ENCODE results near the gene SH3GL2. TPM values are rescaled to one million over a fixed set of nuclear protein-coding genes. Genes with fewer than 3 reads are reported as not detected.

The SH3GL2 gene
- total and polyA plus RNA-seq, 7 experiments from 2014 or later = not detected

DNA sequence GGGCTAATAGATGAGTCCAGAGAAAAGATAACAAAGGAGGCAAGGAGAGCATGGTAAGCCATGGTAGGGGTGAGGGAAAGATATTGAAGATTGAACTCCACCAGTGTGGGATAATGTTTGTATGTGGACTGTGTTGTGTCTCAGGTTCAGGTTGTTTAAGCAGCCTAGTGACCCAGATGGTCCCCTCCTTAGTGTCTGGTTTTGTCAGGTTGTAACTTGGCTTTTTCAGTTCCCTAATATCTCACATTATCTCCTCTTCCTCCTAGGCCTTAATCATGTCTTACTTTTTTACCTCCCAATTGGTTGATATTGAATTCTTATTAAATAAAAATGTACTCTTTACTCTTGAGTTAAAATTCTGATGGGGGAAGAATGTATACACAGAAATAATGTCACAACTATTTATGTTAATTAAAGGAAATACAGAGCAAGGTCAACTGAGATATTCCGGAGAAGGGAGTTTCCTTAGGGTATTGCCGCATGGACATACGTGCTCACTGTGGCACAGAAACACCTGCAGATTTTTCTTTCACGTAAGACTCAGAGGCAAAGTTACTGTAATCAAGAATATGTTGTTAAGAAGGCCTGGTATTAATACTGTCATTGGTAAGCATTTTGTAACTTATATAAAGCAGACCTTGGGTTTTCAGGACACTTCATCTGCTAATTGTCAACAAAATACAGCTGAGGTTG, 23.4 kb upstream of the SH3GL2 start:
- ATAC-seq (no peak), DNase-seq (no peak)
- no peaks in the 10 kb centered on the region for H3K4me1 Mint-ChIP-seq
- no peaks in the 10 kb centered on the region for H3K36me3 Mint-ChIP-seq
- H3K27me3 Mint-ChIP-seq = peaks cover 0 to 5% (median 3%) of the 10 kb centered on the region in 5 donors
- no peaks in the 10 kb centered on the region for H3K36me3 ChIP-seq (ENCODE audit: control insufficient read depth in 2 of 3, insufficient read depth in 3 of 3, low read length in 3 of 3)
- CTCF ChIA-PET = no interaction called here
- H3K4me1 ChIP-seq (ENCODE audit: control insufficient read depth in 2 of 2, insufficient read depth in 2 of 2, low read length in 2 of 2) = no peaks in the 10 kb centered on the region
- intact Hi-C loops (cut with micrococcal nuclease) = no loop called here
- H3K4me3 ChIP-seq (ENCODE audit: low read length) = no peak overlapping the region
- H3K9me3 Mint-ChIP-seq = peaks cover 0 to 17% (median 4%) of the 10 kb centered on the region in 11 donors
- H3K27ac Mint-ChIP-seq = no peak overlapping the region
- POLR2A ChIA-PET = no interaction called here
- H3K9me3 ChIP-seq (ENCODE audit: control insufficient read depth in 2 of 3, low read length in 3 of 3) = no peaks in the 10 kb centered on the region
- H3K27ac ChIP-seq (ENCODE audit: low read depth, low read length) = no peak overlapping the region
- H3K27me3 ChIP-seq (ENCODE audit: control insufficient read depth in 2 of 2, insufficient read depth in 2 of 2, low read length in 2 of 2) = no peaks in the 10 kb centered on the region
- no peak overlapping the region for H3K4me3 Mint-ChIP-seq

DNA sequence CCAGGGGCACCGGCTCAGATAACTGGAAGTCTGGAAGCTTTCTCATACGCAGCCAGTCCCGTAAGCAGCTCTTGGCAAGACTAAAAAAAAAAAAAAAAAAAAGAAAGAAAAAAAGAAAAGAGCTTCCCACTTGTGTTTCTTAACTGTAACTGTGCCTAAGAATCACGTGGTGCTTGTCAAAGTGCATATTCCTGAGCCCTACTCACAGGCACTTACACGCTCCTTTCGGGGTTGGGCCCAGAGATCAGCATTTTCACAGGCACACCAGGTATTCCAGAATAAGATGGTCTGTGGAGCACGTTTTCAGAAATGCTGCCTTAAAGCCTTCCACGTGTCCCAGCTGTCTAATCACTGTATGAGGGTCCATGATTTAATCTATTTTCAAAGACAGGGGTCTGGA, 22.6 kb upstream of the SH3GL2 start:
- Histone ChIP-seq H3K4me1 (ENCODE audit: control insufficient read depth in 2 of 2, insufficient read depth in 2 of 2, low read length in 2 of 2) (no peaks in the 10 kb centered on the region), H3K27me3 (ENCODE audit: control insufficient read depth in 2 of 2, insufficient read depth in 2 of 2, low read length in 2 of 2) (no peaks in the 10 kb centered on the region), H3K27ac (ENCODE audit: low read depth, low read length) (no peak overlapping the region), H3K36me3 (ENCODE audit: control insufficient read depth in 2 of 3, insufficient read depth in 3 of 3, low read length in 3 of 3) (no peaks in the 10 kb centered on the region), H3K9me3 (ENCODE audit: control insufficient read depth in 2 of 3, low read length in 3 of 3) (no peaks in the 10 kb centered on the region), H3K4me3 (ENCODE audit: low read length) (no peak overlapping the region)
- ATAC-seq (no peak), DNase-seq (no peak)
- POLR2A ChIA-PET = no interaction called here
- Mint-ChIP-seq H3K4me1 (no peaks in the 10 kb centered on the region), H3K4me3 (no peak overlapping the region), H3K27ac (no peak overlapping the region), H3K36me3 (no peaks in the 10 kb centered on the region), H3K27me3 (peaks cover 0 to 5% (median 3%) of the 10 kb centered on the region in 5 donors), H3K9me3 (peaks cover 0 to 14% (median 2%) of the 10 kb centered on the region in 11 donors)
- CTCF ChIA-PET = no interaction called here
- intact Hi-C loops (cut with micrococcal nuclease) = no loop called here

DNA sequence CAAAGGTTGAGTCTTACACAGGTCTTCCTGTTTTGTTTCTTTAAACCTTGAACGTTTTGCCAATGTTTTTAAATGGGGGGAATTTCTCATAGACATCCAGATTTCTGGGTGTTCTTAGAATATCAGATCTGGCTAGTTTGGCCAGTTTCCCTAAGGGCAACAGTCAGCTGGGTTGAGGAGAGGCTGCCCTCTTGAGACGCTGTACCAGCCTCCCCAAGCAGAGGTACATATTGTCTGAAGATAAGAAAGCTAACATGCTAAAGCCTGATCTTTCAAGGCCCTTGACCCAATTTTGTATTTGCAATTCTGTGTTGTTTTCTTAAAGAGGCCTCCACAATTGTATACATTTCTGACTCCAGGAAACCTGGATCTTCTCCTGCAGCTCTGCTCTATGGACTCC, 21.9 kb upstream of the SH3GL2 start:
- Histone ChIP-seq H3K4me3 (ENCODE audit: low read length) (no peak overlapping the region), H3K4me1 (ENCODE audit: control insufficient read depth in 2 of 2, insufficient read depth in 2 of 2, low read length in 2 of 2) (no peaks in the 10 kb centered on the region), H3K27ac (ENCODE audit: low read depth, low read length) (no peak overlapping the region), H3K36me3 (ENCODE audit: control insufficient read depth in 2 of 3, insufficient read depth in 3 of 3, low read length in 3 of 3) (no peaks in the 10 kb centered on the region), H3K9me3 (ENCODE audit: control insufficient read depth in 2 of 3, low read length in 3 of 3) (no peaks in the 10 kb centered on the region), H3K27me3 (ENCODE audit: control insufficient read depth in 2 of 2, insufficient read depth in 2 of 2, low read length in 2 of 2) (no peaks in the 10 kb centered on the region)
- Mint-ChIP-seq H3K4me1 (no peaks in the 10 kb centered on the region), H3K36me3 (no peaks in the 10 kb centered on the region), H3K27me3 (peaks cover 0 to 5% (median 3%) of the 10 kb centered on the region in 5 donors), H3K4me3 (no peak overlapping the region), H3K27ac (no peak overlapping the region), H3K9me3 (peaks cover 0 to 15% (median 3%) of the 10 kb centered on the region in 11 donors)
- intact Hi-C loops (cut with micrococcal nuclease) = no loop called here
- ATAC-seq = no peak
- ChIA-PET POLR2A (no interaction called here), CTCF (no interaction called here)
- DNase-seq = no peak

DNA sequence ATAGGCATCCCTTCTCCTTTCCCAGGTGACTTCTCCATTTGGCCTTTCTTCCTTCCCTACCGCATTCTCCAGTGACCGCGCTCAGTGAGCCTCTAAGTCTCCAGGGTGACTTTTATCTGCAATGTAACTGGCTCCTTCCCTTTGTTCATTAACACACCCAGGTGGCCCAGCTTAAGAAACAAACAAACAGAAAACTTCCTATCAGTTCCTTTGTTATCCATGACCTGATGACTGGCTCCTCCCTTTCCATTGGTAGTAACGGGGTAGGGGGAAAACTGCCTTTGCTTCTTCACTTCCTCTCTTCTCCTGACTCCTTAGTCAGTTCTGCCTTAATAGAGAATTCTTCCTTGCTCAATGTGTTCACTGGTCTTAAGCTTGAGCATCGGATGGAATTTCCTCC, 7.0 kb upstream of the SH3GL2 start:
- Mint-ChIP-seq H3K27ac (no peak overlapping the region), H3K4me1 (peaks cover 0 to 1% (median 0%) of the 10 kb centered on the region in 7 donors), H3K4me3 (peak overlapping the region in 1 of 10 donors; percentile 17), H3K9me3 (peaks cover 0 to 23% (median 5%) of the 10 kb centered on the region in 11 donors), H3K27me3 (peaks cover 0 to 13% (median 3%) of the 10 kb centered on the region in 5 donors), H3K36me3 (no peaks in the 10 kb centered on the region)
- ChIA-PET CTCF (no interaction called here), POLR2A (no interaction called here)
- intact Hi-C loops (cut with micrococcal nuclease) = no loop called here
- Histone ChIP-seq H3K4me1 (ENCODE audit: control insufficient read depth in 2 of 2, insufficient read depth in 2 of 2, low read length in 2 of 2) (no peaks in the 10 kb centered on the region), H3K9me3 (ENCODE audit: control insufficient read depth in 2 of 3, low read length in 3 of 3) (no peaks in the 10 kb centered on the region), H3K4me3 (ENCODE audit: low read length) (no peak overlapping the region), H3K36me3 (ENCODE audit: control insufficient read depth in 2 of 3, insufficient read depth in 3 of 3, low read length in 3 of 3) (no peaks in the 10 kb centered on the region), H3K27me3 (ENCODE audit: control insufficient read depth in 2 of 2, insufficient read depth in 2 of 2, low read length in 2 of 2) (no peaks in the 10 kb centered on the region), H3K27ac (ENCODE audit: low read depth, low read length) (no peak overlapping the region)
- DNase-seq (no peak), ATAC-seq (no peak)

DNA sequence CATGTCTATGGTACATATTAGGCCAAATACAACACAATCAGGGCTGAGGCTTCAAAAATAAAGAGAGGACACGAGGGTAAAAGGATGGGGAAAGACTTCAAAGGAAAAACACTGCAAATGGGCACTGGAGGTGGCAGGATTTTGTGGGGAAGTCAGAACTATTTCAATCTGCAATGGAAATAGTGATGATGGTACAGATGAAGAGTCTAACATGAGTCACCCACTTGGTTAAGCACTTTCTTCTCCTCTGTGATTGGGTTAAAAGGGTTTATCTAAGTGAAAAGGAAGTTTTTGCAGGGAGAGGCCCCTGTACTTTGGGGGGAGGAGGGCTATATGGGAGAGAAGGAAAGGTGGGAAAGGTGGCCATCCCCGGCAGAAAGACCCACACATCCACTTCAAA, 4.5 kb upstream of the SH3GL2 start:
- H3K27me3 Mint-ChIP-seq = peaks cover 10 to 25% (median 16%) of the 10 kb centered on the region in 5 donors
- H3K4me3 ChIP-seq (ENCODE audit: low read length) = no peak overlapping the region
- H3K36me3 ChIP-seq (ENCODE audit: control insufficient read depth in 2 of 3, insufficient read depth in 3 of 3, low read length in 3 of 3) = no peaks in the 10 kb centered on the region
- ATAC-seq = no peak
- no peak for DNase-seq
- no peak overlapping the region for H3K4me3 Mint-ChIP-seq
- POLR2A ChIA-PET = no interaction called here
- no peaks in the 10 kb centered on the region for H3K9me3 ChIP-seq (ENCODE audit: control insufficient read depth in 2 of 3, low read length in 3 of 3)
- H3K4me1 Mint-ChIP-seq = peaks cover 0 to 7% (median 4%) of the 10 kb centered on the region in 7 donors
- H3K27ac Mint-ChIP-seq = no peak overlapping the region
- intact Hi-C loops (cut with micrococcal nuclease) = no loop called here
- H3K4me1 ChIP-seq (ENCODE audit: control insufficient read depth in 2 of 2, insufficient read depth in 2 of 2, low read length in 2 of 2) = no peaks in the 10 kb centered on the region
- CTCF ChIA-PET = no interaction called here
- no peak overlapping the region for H3K27ac ChIP-seq (ENCODE audit: low read depth, low read length)
- H3K36me3 Mint-ChIP-seq = peaks cover 0 to 9% (median 0%) of the 10 kb centered on the region in 5 donors
- H3K9me3 Mint-ChIP-seq = peaks cover 0 to 32% (median 6%) of the 10 kb centered on the region in 11 donors
- no peaks in the 10 kb centered on the region for H3K27me3 ChIP-seq (ENCODE audit: control insufficient read depth in 2 of 2, insufficient read depth in 2 of 2, low read length in 2 of 2)

DNA sequence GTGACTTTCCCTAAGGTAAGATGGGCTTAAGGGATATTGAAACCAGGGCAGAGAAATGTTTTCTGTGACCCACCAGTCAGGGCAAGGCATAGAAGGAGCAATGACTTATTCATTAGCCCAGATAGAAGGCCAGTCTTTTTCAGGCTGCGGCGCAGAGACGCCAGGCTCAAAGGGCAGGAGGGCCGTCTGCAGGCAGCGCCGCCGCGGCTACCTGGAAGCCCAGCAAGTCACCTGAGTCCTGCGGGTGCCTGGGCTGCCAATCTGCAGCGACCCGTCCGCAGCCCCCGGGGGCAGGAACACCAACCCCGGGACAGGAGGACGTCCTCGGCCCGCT, 322 bp upstream of the SH3GL2 start:
- no peak overlapping the region for H3K4me3 ChIP-seq (ENCODE audit: low read length)
- no peaks in the 10 kb centered on the region for H3K36me3 ChIP-seq (ENCODE audit: control insufficient read depth in 2 of 3, insufficient read depth in 3 of 3, low read length in 3 of 3)
- no peak for ATAC-seq
- no peak overlapping the region for H3K27ac ChIP-seq (ENCODE audit: low read depth, low read length)
- H3K36me3 Mint-ChIP-seq = peaks cover 0 to 9% (median 0%) of the 10 kb centered on the region in 5 donors
- H3K4me3 Mint-ChIP-seq = peak overlapping the region in 8 of 10 donors; percentile 15 to 53 (median 34)
- intact Hi-C loops (cut with micrococcal nuclease) = no loop called here
- H3K9me3 ChIP-seq (ENCODE audit: control insufficient read depth in 2 of 3, low read length in 3 of 3) = no peaks in the 10 kb centered on the region
- DNase-seq = no peak
- H3K27me3 ChIP-seq (ENCODE audit: control insufficient read depth in 2 of 2, insufficient read depth in 2 of 2, low read length in 2 of 2) = peaks cover 0 to 3% of the 10 kb centered on the region in 2 donors
- H3K27ac Mint-ChIP-seq = no peak overlapping the region
- H3K4me1 ChIP-seq (ENCODE audit: control insufficient read depth in 2 of 2, insufficient read depth in 2 of 2, low read length in 2 of 2) = no peaks in the 10 kb centered on the region
- peaks cover 0 to 13% (median 5%) of the 10 kb centered on the region in 7 donors for H3K4me1 Mint-ChIP-seq
- ChIA-PET CTCF (no interaction called here), POLR2A (no interaction called here)
- H3K9me3 Mint-ChIP-seq = peaks cover 0 to 31% (median 6%) of the 10 kb centered on the region in 11 donors
- H3K27me3 Mint-ChIP-seq = peaks cover 28 to 38% (median 35%) of the 10 kb centered on the region in 5 donors

DNA sequence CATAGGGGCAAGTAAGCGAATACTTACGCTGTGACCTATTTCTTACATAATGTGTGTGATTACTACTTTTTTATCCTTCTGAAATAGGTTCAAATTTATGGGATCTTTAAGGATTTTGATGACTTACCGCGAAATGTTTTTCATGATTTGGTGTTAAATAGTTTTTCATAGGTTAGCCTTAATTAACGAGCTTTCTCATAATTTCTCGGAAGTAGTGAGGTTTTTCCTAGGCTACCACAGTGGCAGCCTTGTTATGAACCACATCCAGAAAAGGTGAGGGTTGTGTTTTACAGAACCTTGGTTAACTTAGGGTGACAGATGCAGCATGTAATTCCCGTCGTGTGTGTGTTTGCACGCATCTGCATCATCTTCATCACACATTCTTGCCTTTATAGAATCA, 1.3 kb downstream of the SH3GL2 start:
- Histone ChIP-seq H3K27ac (ENCODE audit: low read depth, low read length) (no peak overlapping the region), H3K27me3 (ENCODE audit: control insufficient read depth in 2 of 2, insufficient read depth in 2 of 2, low read length in 2 of 2) (peaks cover 0 to 3% of the 10 kb centered on the region in 2 donors), H3K4me3 (ENCODE audit: low read length) (no peak overlapping the region), H3K9me3 (ENCODE audit: control insufficient read depth in 2 of 3, low read length in 3 of 3) (no peaks in the 10 kb centered on the region), H3K4me1 (ENCODE audit: control insufficient read depth in 2 of 2, insufficient read depth in 2 of 2, low read length in 2 of 2) (no peaks in the 10 kb centered on the region), H3K36me3 (ENCODE audit: control insufficient read depth in 2 of 3, insufficient read depth in 3 of 3, low read length in 3 of 3) (no peaks in the 10 kb centered on the region)
- Mint-ChIP-seq H3K27me3 (peaks cover 28 to 38% (median 35%) of the 10 kb centered on the region in 5 donors), H3K27ac (no peak overlapping the region), H3K9me3 (peaks cover 0 to 19% (median 5%) of the 10 kb centered on the region in 11 donors), H3K4me3 (no peak overlapping the region), H3K4me1 (peaks cover 0 to 13% (median 5%) of the 10 kb centered on the region in 7 donors), H3K36me3 (peaks cover 0 to 9% (median 0%) of the 10 kb centered on the region in 5 donors)
- ATAC-seq (no peak), DNase-seq (no peak)
- POLR2A ChIA-PET = no interaction called here
- intact Hi-C loops (cut with micrococcal nuclease) = no loop called here
- CTCF ChIA-PET = no interaction called here
